Activated CD8-positive, alpha-beta memory T cell treated with anti-CD3 and anti-CD28 coated beads for 48 hours (primary cell): ENCODE results near the gene KTI12.
"Not testable (repeated sequence)": the region's sequence is repeated elsewhere in the genome, so short reads cannot be mapped to it uniquely, and the experiment has no call there.

Experiments used
- DNase-seq, 3 experiments: peaks; one replicate each; pipeline ENCODE4 v3.0.0-alpha.2; 2020; ENCODE audit warnings: low read depth in 2 of 3, low spot score in 2 of 3

KTI12 gene

GRCh38 chr1:52041551-52042185, 8.1 kb upstream of the KTI12 start:
- no peak for DNase-seq

DNA sequence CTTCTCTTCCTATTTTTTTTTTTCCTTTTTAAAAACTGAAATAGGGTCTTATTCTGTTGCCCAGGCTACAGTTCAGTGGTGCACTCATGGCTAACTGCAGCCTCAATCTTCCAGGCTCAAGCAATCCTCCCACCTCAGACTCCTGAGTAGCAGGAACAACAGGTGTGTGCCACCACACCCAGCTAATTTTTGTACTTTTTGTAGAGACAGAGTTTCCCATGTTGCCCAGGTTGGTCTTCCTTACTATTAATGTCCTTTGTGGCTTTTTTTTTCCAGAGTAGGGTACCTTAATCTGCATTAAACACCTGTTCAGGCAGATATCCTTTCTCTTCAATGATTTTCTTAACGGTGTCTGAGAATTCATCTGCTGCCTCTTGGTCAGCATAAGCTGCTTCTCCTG, 4.3 kb upstream of the KTI12 start:
- DNase-seq = no peak

DNA sequence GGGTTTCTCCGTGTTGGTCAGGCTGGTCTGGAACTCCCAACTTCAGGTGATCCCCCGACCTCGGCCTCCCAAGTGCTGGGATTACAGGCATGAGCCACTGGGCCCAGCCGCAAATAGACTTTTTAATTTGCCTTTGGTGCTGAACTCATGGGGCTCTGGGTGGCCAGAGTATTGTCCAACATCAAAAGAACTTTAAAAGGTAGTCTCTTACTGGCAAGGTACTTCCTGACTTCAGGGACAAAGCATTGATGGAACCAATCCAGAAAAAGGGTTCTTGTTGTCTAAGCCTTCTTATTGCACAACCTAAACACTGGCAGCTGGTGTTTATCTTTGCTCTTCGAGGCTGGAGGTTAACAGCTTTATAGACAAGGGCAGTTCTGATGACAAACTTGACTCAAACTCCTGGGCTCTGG, 3.8 kb upstream of the KTI12 start:
- no peak for DNase-seq

- DNase-seq = no peak
Measured at GRCh38 chr1:52034050-52034384, 407 bp upstream of the KTI12 start.

- peak in 2 of 3 experiments; percentile 2 to 3 for DNase-seq
Measured at GRCh38 chr1:52032785-52033131, 852 bp downstream of the KTI12 start.

DNA sequence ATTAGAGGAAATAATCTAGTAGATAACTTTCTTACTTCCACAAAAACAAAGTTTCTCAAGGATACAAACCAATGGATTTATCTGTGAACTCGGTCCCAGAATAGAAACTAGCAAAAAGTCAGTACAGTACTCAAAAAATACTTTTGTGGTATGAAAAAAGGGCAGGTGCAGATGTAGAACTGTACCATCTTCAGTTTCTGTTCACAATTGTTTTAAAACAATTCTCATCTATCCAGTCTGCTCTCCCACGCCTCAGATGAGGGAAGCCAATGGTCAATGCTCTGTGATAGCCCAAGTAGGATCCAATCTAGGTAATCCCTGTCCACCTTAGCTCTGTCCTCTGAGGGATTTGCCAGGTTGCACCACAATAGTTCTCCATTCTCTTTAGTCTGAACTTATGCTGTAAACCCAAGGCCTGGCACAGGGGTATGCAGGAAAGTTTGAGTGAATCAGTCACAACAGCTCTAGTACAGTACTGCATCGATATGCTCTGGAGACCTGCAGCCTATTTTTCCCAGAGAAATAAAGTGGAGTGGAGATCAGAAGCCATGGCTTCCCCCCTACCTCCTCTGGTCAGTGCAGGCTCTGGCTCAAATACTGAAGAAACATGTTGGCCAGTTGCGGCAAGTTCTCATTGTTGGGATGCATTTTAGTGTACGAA, 1.4 kb downstream of the KTI12 start:
- DNase-seq = no peak

DNA sequence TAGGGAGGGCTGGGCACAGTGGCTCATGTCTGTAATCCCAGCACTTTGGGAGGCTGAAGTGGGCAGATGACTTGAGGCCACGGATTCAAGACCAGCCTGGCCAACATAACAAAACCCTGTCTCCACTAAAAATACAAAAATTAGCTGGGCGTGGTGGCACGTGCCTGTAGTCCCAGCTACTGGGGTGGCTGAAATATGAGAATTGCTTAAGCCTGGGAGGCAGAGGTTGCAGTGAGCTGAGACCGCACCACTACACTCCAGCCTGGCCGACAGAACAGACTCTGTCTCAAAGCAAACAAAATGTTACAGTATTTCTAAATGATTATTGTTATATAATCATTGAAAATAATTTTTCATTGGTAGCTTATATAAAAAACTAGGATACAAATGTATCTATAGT, 4.8 kb downstream of the KTI12 start:
- not testable (repeated sequence) for DNase-seq

- no peak for DNase-seq
Measured at GRCh38 chr1:52028328-52028727, 5.3 kb downstream of the KTI12 start.

DNA sequence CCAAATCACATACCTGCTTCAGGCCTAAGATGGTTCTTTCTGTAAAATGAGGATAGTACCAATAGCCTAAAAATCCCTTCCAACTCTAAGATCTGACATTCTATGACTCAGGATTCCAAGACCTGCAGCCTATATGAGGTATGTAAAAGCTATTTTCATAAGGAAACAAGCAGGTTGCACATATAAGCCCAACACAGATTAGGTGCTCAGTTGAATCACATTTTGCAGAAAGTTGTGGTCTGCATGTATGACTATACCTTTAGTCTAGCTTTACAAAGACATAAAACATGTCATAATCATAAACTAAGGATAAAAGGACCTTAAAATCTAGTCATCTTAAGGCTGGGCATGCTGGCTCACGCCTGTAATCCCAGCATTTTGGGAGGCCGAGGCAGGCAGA, 7.3 kb downstream of the KTI12 start:
- DNase-seq = no peak

DNA sequence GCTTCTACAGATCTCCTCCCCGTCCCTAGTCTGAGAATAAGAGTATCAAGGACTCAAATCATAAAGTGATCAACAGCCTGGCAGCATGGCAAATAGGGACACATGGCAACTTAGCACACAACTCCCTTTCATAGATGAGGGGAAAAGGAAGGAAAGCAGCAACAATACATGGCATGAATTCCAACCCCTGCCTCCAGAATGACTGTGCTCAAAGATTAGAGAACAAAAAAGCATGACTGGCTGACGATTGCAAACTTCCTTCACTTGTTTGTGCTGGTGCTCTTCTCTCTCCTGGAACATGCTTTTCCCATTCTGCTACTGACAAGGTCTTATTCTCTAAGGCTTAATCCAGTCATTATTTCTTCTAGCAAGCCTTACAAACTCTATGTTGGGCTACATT, 11.5 kb downstream of the KTI12 start:
- no peak for DNase-seq

DNA sequence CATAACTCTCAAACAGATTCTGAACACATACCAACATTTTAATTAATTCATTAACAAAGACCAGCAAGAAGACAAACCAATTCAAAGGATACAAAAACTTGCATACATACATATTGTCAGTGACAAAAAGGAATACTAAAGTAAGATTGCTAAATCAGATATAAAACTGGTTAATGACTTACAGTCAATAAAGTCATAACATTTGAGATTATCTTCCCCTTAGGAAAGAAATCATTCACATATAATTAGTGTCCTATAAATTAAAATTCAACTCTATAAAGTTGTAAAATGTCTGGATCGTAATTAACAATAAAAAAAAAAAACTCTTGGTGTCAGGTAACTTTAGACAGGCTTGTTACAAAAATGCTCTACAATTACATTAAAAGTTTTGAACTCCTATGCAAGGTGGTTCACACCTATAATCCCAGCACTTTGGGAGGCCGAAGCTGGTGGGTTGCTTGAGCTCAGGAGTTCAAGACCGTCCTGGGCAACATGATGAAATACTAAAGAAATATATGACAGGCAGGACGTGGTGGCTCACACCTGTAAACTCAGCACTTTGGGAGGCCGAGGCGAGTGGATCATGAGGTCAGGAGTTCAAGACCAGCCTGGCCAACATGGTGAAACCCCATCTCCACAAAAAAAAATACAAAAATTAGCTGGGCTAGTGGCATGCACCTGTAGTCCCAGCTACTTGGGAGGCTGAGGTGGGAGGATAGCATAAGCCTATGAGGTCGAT, 25.4 kb downstream of the KTI12 start:
- no peak for DNase-seq

GRCh38 chr1:52007215-52008002, 26.2 kb downstream of the KTI12 start:
- no peak for DNase-seq

GRCh38 chr1:52006081-52006553, 27.5 kb downstream of the KTI12 start:
- not testable (repeated sequence) for DNase-seq

- not testable (repeated sequence) for DNase-seq
Measured at GRCh38 chr1:52005548-52005947, 28.1 kb downstream of the KTI12 start.

GRCh38 chr1:52003877-52004276, 29.7 kb downstream of the KTI12 start:
- DNase-seq = no peak

- DNase-seq = peak in 1 of 3 experiments; percentile 41
Measured at GRCh38 chr1:52002038-52002917, 31.3 kb downstream of the KTI12 start.

DNA sequence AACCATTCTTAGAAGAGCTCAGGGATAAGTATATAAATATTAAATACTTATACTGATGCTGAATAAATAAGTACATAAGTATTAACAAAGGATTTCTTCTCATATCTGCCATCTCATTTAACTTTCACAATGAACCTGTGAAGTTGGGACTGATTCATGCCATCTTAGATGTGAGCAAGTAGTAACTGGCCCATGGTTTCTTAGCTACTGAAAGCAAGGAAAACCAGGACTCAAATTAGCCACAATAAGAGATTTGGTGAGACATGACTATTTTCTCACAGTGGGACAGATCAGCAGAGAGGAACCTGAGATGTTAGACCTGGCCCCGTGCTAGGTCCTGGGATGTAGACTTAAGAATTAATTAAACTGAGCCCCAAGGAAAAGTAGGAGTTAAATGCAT, 34.9 kb downstream of the KTI12 start:
- DNase-seq = no peak

DNA sequence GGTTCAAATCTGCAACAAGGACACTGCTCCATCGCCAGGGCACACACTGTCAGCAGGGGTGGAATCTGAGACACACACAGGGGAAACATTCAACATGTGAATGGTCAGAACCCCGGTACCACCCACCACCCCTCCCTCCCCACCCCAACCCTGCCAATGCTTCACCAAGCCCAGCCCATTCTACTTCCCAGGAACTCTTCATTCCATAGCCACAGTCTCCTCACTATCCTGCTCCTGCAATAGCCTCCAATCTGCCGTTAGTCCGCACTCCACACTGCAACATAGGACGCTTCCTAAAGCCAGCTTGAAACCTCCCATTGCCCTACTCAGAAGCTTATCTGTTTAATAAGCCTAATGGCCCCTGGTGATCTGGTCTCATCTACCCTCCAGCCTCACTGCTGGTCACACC, 35.6 kb downstream of the KTI12 start:
- DNase-seq = no peak

- DNase-seq = peak; percentile 49 to 72 (median 72)
Measured at GRCh38 chr1:51990478-51990965, 43.1 kb downstream of the KTI12 start, which contains the start of gene RAB3B. TSS of gene RAB3B (minus strand) at chr1:51990700. CDS start at chr1:51977117, 13,583 bp downstream.
